Measurements from ENCODE around the gene NBR1. TPM values are rescaled to one million over a fixed set of nuclear protein-coding genes. Genes with fewer than 3 reads are reported as not detected.
"Not testable (repeated sequence)": the region's sequence is repeated elsewhere in the genome, so short reads cannot be mapped to it uniquely, and the experiment has no call there.

Gene NBR1
- total RNA-seq, 2 experiments from 2014 or later, result 62.0 to 65.9 TPM

GRCh38 chr17:43199633-43200032 is 28.6 kb downstream of the NBR1 start:
- Mint-ChIP-seq H3K27ac (peak overlapping the region; percentile 72), H3K4me1 (ENCODE audit: low read depth) (peaks cover 8% of the 10 kb centered on the region), H3K36me3 (peaks cover 55% of the 10 kb centered on the region), H3K27me3 (no peaks in the 10 kb centered on the region), H3K9me3 (no peaks in the 10 kb centered on the region), H3K4me3 (no peak overlapping the region)
- intact Hi-C loops (cut with micrococcal nuclease), result no loop called here
- no peak for DNase-seq
- ChIA-PET POLR2A (interaction anchor here (1.2 to 1.9 kb wide), 3 partner anchors 13 to 116 kb away, joined by 5 to 20 read pairs (median 7); partner anchors contain the start of genes NBR1 and TMEM106A), CTCF (interaction anchor here (0.6 to 1.9 kb wide), 4 partner anchors 12 to 201 kb away, joined by 3 to 9 read pairs (median 4); partner anchors contain the start of genes RPL27 and TMEM106A)

DNA sequence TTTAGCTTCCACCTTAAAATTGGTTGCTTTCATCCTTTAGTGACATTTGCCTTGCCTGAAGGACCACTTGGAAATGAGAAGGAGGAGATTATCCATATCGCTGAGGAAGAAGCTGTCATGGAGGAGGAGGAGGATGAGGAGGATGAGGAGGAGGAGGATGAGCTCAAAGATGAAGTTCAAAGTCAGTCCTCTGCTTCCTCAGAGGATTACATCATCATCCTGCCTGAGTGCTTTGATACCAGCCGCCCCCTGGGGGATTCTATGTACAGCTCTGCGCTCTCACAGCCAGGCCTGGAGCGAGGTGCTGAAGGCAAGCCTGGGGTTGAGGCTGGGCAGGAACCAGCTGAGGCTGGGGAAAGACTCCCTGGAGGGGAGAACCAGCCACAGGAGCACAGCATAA is 29.1 kb downstream of the NBR1 start:
- Mint-ChIP-seq H3K4me1 (ENCODE audit: low read depth) (peaks cover 8% of the 10 kb centered on the region), H3K4me3 (no peak overlapping the region), H3K9me3 (no peaks in the 10 kb centered on the region), H3K27me3 (no peaks in the 10 kb centered on the region), H3K27ac (peak overlapping the region; percentile 72), H3K36me3 (peaks cover 50% of the 10 kb centered on the region)
- ChIA-PET POLR2A (interaction anchor here (1.2 to 1.9 kb wide), 3 partner anchors 12 to 115 kb away, joined by 5 to 20 read pairs (median 7); partner anchors contain the start of genes NBR1 and TMEM106A), CTCF (interaction anchor here (0.6 to 1.9 kb wide), 4 partner anchors 11 to 201 kb away, joined by 3 to 9 read pairs (median 4); partner anchors contain the start of genes RPL27 and TMEM106A)
- peak; percentile 14 for DNase-seq
- intact Hi-C loops (cut with micrococcal nuclease), result no loop called here

DNA sequence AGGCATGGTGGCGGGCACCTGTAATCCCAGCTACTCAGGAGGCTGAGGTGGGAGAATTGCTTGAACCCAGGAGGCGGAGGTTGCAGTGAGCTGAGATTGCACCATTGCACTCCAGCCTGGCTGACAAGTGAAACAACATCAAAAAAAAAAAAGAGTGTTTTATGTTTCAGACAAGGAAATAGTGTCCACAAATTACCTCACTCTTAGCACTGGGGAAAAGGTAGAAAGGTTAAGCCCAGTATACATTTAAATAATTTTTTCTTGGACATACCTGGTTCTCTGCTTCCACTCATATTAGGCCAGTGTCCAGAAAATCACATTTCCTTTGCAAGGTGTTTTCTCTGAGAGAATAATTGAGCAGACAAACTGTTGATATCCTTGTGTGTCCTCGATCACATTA is 32.0 kb downstream of the NBR1 start:
- H3K27ac Mint-ChIP-seq; H3K4me1 Mint-ChIP-seq (ENCODE audit: low read depth); intact Hi-C loops (cut with micrococcal nuclease); DNase-seq; H3K27me3 Mint-ChIP-seq; H3K9me3 Mint-ChIP-seq; POLR2A ChIA-PET; H3K4me3 Mint-ChIP-seq: not testable (repeated sequence)
- H3K36me3 Mint-ChIP-seq, result peaks cover 42% of the 10 kb centered on the region
- CTCF ChIA-PET, result interaction anchor here (1.9 kb wide), 1 partner anchor 9 kb away, joined by 5 read pairs; the partner anchor contains the start of gene TMEM106A

GRCh38 chr17:43210576-43210975 is 39.6 kb downstream of the NBR1 start:
- Mint-ChIP-seq H3K4me1 (ENCODE audit: low read depth) (peaks cover 27% of the 10 kb centered on the region), H3K4me3 (peak overlapping the region; percentile 88), H3K27me3 (no peaks in the 10 kb centered on the region), H3K9me3 (no peaks in the 10 kb centered on the region), H3K27ac (peak overlapping the region; percentile 82), H3K36me3 (peaks cover 23% of the 10 kb centered on the region)
- intact Hi-C loops (cut with micrococcal nuclease), result loop anchor here (2.0 to 10.0 kb wide), 3 partner anchors 86 to 274 kb away; partner anchors contain the start of genes BRCA1, DHX8 and VAT1
- CTCF ChIA-PET, result interaction anchor here (1.4 to 2.3 kb wide), 2 partner anchors 11 to 105 kb away, joined by 5 to 9 read pairs; no protein-coding TSS in a partner anchor
- no peak for DNase-seq
- POLR2A ChIA-PET, result interaction anchor here (1.7 to 4.5 kb wide), 3 partner anchors 20 to 105 kb away, joined by 4 to 64 read pairs (median 9); partner anchors contain the start of gene NBR1

DNA sequence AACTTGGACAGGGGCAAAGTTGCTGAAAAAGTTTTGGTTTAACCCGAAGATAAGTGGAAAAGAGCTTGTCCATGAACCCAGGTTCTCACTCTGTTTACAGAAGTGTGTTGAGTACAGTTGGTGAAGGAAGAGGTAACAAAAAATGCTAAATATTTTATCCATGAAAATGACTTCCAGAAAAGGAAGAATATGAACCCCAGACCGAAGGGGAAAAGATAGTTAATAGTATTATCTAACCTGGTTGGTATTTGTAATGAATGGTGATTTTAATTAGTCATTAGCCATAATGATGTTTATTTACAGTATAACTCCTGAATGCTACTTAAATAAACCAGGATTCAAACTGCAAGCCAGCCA is 40.1 kb downstream of the NBR1 start:
- ChIA-PET POLR2A (interaction anchor here (0.7 to 4.5 kb wide), 7 partner anchors 11 to 157 kb away, joined by 3 to 64 read pairs (median 7); partner anchors contain the start of genes BRCA1 and NBR1), CTCF (interaction anchor here (0.7 to 2.3 kb wide), 7 partner anchors 8 to 104 kb away, joined by 3 to 9 read pairs (median 4); partner anchors contain the start of genes BRCA1 and NBR1)
- no peak for DNase-seq
- Mint-ChIP-seq H3K4me3 (peak overlapping the region; percentile 88), H3K9me3 (no peaks in the 10 kb centered on the region), H3K36me3 (peaks cover 27% of the 10 kb centered on the region), H3K27me3 (no peaks in the 10 kb centered on the region), H3K4me1 (ENCODE audit: low read depth) (peaks cover 27% of the 10 kb centered on the region), H3K27ac (peak overlapping the region; percentile 82)
- intact Hi-C loops (cut with micrococcal nuclease), result loop anchor here (1.0 to 10.0 kb wide), 4 partner anchors 40 to 274 kb away; partner anchors contain the start of genes BRCA1, DHX8, NBR1 and VAT1

GRCh38 chr17:43211480-43212402 is 40.7 kb downstream of the NBR1 start, which contains the start of gene TMEM106A:
TMEM106A (plus strand) TSS chr17:43211875; CDS start chr17:43213042, 1,167 bp downstream.
- peaks cover 30% of the 10 kb centered on the region for H3K36me3 Mint-ChIP-seq
- CTCF ChIA-PET, result interaction anchor here (0.7 to 2.3 kb wide), 7 partner anchors 9 to 104 kb away, joined by 3 to 9 read pairs (median 4); partner anchors contain the start of genes BRCA1 and NBR1
- POLR2A ChIA-PET, result interaction anchor here (0.7 to 4.5 kb wide), 9 partner anchors 12 to 190 kb away, joined by 3 to 64 read pairs (median 4); partner anchors contain the start of genes BRCA1, NBR1 and VAT1

DNA sequence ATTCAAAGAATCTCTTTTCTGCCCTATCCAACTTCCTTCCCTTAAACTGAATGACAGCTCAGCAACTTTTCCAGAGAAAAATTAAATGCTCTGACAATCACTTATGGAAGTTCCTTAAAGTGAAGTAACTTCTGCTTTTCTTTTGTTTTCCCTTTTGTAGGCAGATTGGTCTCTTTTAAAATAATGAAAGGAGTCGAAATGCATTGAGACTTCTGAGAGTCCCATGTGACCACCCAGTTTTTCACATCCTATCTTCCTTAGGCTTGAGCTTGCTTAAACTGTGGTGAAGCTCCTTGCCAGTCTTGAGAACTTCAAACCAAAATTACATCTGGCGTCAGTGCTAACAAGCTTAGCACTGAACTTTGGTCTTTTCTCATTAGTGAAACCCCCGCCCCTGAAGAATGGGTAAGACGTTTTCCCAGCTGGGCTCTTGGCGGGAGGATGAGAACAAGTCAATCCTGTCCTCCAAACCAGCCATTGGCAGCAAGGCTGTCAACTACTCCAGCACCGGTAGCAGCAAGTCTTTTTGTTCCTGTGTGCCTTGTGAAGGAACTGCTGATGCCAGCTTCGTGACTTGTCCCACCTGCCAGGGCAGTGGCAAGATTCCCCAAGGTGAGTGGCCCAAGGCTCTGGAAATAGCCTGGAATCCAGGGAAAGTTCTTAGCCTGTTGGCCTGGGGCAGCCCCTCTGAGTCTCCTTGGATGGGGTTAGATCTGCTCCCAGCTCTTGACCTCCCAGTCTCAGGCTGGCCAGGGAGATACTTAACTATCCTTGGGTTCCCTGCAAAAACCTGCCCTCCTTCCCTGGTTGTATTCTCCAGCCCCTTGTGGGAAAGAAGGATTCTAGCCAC is 41.9 kb downstream of the NBR1 start:
- no peaks in the 10 kb centered on the region for H3K9me3 Mint-ChIP-seq
- no peaks in the 10 kb centered on the region for H3K27me3 Mint-ChIP-seq
- peaks cover 35% of the 10 kb centered on the region for H3K4me1 Mint-ChIP-seq (ENCODE audit: low read depth)
- ChIA-PET CTCF (interaction anchor here (1.1 to 2.3 kb wide), 4 partner anchors 10 to 191 kb away, joined by 3 to 9 read pairs (median 4); partner anchors contain the start of gene VAT1), POLR2A (interaction anchor here (0.9 to 4.5 kb wide), 5 partner anchors 13 to 191 kb away, joined by 3 to 64 read pairs (median 7); partner anchors contain the start of gene VAT1)
- intact Hi-C loops (cut with micrococcal nuclease), result loop anchor here (1.0 to 10.0 kb wide), 3 partner anchors 103 to 272 kb away; partner anchors contain the start of genes DHX8 and VAT1
- DNase-seq, result peak; percentile 16
- H3K4me3 Mint-ChIP-seq, result peak overlapping the region; percentile 88
- peak overlapping the region; percentile 82 for H3K27ac Mint-ChIP-seq
- H3K36me3 Mint-ChIP-seq, result peaks cover 27% of the 10 kb centered on the region

More at GRCh38 chr17:43211480-43212402, 40.7 kb downstream of the NBR1 start, which contains the start of gene TMEM106A:
- intact Hi-C loops (cut with micrococcal nuclease), result loop anchor here (1.0 to 10.0 kb wide), 5 partner anchors 40 to 273 kb away; partner anchors contain the start of genes BRCA1, DHX8, NBR1 and VAT1
- no peaks in the 10 kb centered on the region for H3K27me3 Mint-ChIP-seq
- no peaks in the 10 kb centered on the region for H3K9me3 Mint-ChIP-seq
- peak within 1 kb of the TSS; percentile 82 for H3K27ac Mint-ChIP-seq
- DNase-seq, result peak; percentile 85
- H3K4me3 Mint-ChIP-seq, result peak within 1 kb of the TSS; percentile 88
- peaks cover 27% of the 10 kb centered on the region for H3K4me1 Mint-ChIP-seq (ENCODE audit: low read depth)

GRCh38 chr17:43213545-43213944 is 42.5 kb downstream of the NBR1 start:
- Mint-ChIP-seq H3K27ac (no peak overlapping the region), H3K27me3 (no peaks in the 10 kb centered on the region), H3K4me1 (ENCODE audit: low read depth) (peaks cover 39% of the 10 kb centered on the region), H3K4me3 (peak overlapping the region; percentile 88), H3K36me3 (peaks cover 24% of the 10 kb centered on the region), H3K9me3 (no peaks in the 10 kb centered on the region)
- ChIA-PET POLR2A (interaction anchor here (0.9 to 4.5 kb wide), 2 partner anchors 42 to 102 kb away, joined by 3 to 64 read pairs; no protein-coding TSS in a partner anchor), CTCF (interaction anchor here (1.1 kb wide), 1 partner anchor 191 kb away, joined by 3 read pairs; the partner anchor contains the start of gene VAT1)
- intact Hi-C loops (cut with micrococcal nuclease), result loop anchor here (5.0 to 10.0 kb wide), 2 partner anchors 191 to 271 kb away; partner anchors contain the start of genes DHX8 and VAT1
- no peak for DNase-seq

GRCh38 chr17:43215341-43215740 is 44.3 kb downstream of the NBR1 start:
- no peak for DNase-seq
- peaks cover 20% of the 10 kb centered on the region for H3K36me3 Mint-ChIP-seq
- no peak overlapping the region for H3K27ac Mint-ChIP-seq
- no peaks in the 10 kb centered on the region for H3K27me3 Mint-ChIP-seq
- H3K4me3 Mint-ChIP-seq, result no peak overlapping the region
- H3K9me3 Mint-ChIP-seq, result no peaks in the 10 kb centered on the region
- POLR2A ChIA-PET, result no interaction called here
- intact Hi-C loops (cut with micrococcal nuclease), result loop anchor here (10.0 kb wide), 1 partner anchor 269 kb away; the partner anchor contains the start of gene DHX8
- CTCF ChIA-PET, result no interaction called here
- peaks cover 39% of the 10 kb centered on the region for H3K4me1 Mint-ChIP-seq (ENCODE audit: low read depth)

GRCh38 chr17:43216369-43216761 is 45.4 kb downstream of the NBR1 start:
- POLR2A ChIA-PET, result interaction anchor here (2.6 kb wide), 1 partner anchor 100 kb away, joined by 20 read pairs; no protein-coding TSS in a partner anchor
- intact Hi-C loops (cut with micrococcal nuclease), result loop anchor here (10.0 kb wide), 1 partner anchor 268 kb away; the partner anchor contains the start of gene DHX8
- Mint-ChIP-seq H3K9me3 (no peaks in the 10 kb centered on the region), H3K27me3 (no peaks in the 10 kb centered on the region), H3K27ac (no peak overlapping the region), H3K4me3 (no peak overlapping the region), H3K4me1 (ENCODE audit: low read depth) (peaks cover 34% of the 10 kb centered on the region), H3K36me3 (peaks cover 20% of the 10 kb centered on the region)
- DNase-seq, result no peak
- CTCF ChIA-PET, result interaction anchor here (0.6 to 0.9 kb wide), 3 partner anchors 68 to 119 kb away, joined by 3 to 4 read pairs (median 3); no protein-coding TSS in a partner anchor
